GM19240 (cell line): ENCODE data around the gene ARHGEF28.
A peak's percentile ranks its signal among the peaks of the same experiment; 100 is the strongest.

ENCODE experiments used
- DNase-seq: peaks from one replicate; pipeline ENCODE4 v3.0.0; 2011; ENCODE audit warnings: low spot score; ENCODE audit not compliant: insufficient read length

ARHGEF28 gene, protein sequence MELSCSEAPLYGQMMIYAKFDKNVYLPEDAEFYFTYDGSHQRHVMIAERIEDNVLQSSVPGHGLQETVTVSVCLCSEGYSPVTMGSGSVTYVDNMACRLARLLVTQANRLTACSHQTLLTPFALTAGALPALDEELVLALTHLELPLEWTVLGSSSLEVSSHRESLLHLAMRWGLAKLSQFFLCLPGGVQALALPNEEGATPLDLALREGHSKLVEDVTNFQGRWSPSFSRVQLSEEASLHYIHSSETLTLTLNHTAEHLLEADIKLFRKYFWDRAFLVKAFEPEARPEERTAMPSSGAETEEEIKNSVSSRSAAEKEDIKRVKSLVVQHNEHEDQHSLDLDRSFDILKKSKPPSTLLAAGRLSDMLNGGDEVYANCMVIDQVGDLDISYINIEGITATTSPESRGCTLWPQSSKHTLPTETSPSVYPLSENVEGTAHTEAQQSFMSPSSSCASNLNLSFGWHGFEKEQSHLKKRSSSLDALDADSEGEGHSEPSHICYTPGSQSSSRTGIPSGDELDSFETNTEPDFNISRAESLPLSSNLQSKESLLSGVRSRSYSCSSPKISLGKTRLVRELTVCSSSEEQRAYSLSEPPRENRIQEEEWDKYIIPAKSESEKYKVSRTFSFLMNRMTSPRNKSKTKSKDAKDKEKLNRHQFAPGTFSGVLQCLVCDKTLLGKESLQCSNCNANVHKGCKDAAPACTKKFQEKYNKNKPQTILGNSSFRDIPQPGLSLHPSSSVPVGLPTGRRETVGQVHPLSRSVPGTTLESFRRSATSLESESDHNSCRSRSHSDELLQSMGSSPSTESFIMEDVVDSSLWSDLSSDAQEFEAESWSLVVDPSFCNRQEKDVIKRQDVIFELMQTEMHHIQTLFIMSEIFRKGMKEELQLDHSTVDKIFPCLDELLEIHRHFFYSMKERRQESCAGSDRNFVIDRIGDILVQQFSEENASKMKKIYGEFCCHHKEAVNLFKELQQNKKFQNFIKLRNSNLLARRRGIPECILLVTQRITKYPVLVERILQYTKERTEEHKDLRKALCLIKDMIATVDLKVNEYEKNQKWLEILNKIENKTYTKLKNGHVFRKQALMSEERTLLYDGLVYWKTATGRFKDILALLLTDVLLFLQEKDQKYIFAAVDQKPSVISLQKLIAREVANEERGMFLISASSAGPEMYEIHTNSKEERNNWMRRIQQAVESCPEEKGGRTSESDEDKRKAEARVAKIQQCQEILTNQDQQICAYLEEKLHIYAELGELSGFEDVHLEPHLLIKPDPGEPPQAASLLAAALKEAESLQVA (N-terminal part only)

DNA sequence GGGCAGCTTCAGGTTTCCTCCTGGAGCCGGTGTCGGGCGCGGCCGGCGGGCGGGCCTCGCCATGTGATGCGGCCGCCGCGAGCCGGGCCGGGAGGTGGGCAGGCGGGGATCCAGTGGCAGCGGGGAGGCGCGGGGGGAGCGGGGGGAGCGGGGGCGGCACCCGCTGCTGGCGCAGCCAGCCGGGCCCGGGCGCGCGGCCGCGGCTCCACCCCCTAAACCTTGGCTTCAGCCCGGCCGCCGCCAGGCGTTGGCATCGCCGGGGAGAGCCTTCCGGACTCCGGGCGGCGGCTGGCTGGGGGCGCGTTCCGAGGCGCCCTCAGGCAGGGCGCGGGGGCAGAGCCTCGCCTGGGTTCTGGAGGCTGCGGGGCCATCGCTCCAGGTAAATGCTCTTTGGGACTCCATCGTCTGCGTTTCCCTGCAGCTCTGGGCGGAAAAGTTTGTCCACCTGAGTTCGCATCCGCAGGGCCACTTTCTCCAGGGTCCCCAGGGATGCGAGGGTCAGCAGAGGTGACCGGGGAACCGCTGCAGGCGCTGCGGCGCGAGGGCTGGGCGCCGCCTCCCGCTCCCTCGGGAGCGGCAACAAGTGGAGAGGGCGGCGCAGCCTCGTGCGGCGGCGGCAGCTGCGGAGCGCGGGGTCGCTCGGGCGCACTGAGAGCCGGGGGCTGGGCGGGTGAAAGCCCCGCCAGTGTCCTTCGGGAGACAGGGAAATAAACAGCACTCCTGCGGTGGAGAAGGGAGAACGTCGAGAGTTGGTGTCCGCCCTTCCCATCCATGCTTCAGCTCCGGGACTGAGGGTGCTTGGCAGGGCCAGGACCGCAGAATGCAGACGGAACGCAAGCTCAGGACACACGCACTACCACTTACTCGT, at the start of gene ARHGEF28:
Gene ARHGEF28 (plus strand): TSS at position 253 of the 868 bp plus-strand sequence. CDS start 58,656 bp downstream, outside the sequence.
- no peak for DNase-seq

DNA sequence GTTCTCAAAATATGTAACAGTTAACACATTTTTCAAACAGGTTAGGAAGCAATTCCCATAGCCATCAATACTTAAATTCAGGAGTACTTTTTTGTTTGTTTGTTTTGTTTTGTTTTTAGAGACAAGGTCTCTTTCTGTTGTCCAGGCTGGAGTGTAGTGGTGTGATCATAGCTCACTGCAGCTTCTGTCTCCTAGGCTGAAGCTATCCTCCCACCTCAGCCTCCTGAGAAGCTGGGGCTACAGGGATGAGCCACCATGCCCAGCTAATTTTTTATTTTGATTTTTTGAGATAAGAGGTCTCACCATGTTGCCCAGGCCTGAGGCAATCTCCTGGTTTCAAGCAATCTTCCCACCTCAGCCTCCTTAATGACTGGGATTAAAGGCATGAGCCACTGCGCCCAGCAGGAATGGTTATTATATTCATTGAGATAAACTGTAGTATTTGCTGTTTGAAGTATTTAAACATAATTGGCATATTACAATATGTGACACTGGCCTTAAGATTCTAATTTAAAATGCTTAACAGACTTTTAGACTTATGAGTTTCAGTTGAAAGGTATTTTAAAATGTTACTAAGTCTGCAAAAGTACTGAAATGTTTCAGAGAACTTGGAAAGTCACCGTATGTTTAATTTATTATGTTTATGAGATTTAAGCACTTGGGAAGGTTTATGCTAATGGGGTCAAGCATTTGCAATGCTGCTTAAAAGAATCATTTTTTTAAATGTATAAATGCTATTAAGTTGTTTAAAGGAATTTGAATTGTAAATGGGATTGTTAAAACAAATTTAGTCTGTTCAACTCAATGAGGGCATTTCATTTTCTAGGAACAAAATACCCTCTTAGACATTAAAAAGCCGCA, 43.5 kb upstream of the ARHGEF28 start:
- no peak for DNase-seq

DNA sequence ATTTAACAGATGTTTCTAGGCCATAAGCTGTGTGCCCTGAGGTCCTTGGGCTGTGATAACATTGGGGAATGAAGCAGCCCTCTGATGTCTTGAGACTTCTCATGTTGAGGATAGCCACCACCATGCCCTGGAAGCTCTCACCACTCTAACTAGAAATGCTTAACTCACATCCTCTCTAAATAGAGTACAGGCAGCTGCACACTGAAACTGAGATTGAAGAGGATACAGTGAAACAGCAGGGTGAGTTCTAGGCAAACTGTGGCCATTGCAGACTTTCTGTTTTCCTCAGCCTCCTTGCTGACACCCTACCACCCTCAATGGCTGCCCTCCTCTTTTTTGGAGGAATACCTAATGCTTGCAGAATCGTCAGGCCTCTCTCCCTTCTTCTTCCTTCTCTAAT, 38.1 kb upstream of the ARHGEF28 start:
- DNase-seq: no peak

DNA sequence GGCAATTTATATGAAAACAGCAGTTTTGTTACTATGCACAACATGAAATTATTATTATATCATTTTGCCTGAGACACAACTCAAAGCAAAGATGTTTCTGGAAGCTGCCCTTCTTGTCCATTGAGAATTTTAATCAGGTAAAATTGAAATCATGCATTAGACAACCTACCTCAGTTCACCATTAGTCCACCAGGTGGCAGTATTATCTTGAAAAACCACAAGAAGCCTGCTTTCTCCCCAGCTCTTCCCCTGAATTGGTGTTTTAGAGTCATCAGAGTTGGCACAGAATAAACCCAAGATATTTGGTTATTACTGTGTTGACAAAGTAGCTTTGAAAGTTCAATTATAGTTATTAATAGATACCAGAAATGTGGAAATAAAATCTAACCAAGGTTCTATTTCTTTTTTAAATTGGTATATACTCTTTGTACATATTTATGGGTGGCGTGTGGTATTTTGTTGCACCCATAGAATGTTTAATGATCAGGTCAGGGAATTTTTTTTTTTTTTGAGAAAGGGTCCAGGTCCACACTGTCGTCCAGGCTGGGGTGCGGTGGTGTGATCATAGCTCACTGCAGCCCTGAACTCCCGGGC, 34.8 kb upstream of the ARHGEF28 start:
- DNase-seq: peak; percentile 31

DNA sequence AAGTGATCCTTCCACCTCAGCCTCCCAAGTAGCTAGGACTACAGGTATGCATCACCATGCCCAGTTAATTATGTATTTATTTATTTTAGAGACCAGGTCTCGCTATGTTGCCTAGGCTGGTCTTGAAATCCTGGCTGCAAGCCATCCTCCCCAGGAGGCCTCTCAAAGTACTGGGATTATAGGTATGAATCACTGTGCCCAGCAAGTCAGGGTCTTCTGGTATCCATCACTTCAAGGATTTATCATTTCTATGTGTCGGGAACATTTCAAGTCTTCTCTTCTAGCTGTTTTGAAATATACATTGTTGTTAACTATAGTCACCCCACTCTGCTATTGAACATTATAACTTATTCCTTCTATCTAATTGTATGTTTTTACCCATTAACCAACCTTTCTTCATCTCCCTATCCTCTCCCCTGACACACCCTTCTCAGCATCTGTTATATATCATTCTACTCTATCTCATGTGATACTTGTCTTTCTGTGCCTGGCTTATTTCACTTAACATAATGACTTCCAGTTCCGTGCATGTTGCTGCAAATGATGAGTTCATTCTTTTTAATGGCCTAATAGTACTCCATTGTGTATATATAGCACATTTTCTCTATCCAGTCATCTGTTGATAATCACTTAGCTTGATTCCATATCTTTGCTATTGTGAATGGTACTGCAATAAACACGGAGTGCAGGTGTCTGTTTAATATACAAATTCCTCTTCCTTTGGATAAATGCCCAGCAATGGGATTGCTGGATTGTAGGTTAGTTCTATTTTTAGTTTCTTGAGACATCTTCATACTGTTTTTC, 34.1 kb upstream of the ARHGEF28 start:
- DNase-seq: no peak

DNA sequence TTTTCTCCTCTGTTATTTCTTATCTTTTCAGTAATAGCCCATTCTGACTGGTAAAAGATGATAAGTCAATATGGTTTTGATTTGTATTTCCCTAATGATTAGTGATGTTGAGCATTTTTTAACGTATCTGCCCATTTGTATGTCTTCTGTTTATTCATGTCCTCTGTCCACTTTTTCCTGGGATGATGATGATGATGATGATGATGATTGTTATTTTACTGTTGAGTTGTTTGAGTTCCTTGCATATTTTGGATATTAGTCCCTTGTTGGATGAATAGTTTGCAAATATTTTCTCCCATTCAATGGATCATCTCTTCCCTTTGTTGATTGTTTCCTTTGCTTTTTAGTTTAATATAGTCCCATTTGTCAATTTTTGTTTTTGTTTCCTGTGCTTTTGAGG, 33.4 kb upstream of the ARHGEF28 start:
- no peak for DNase-seq

DNA sequence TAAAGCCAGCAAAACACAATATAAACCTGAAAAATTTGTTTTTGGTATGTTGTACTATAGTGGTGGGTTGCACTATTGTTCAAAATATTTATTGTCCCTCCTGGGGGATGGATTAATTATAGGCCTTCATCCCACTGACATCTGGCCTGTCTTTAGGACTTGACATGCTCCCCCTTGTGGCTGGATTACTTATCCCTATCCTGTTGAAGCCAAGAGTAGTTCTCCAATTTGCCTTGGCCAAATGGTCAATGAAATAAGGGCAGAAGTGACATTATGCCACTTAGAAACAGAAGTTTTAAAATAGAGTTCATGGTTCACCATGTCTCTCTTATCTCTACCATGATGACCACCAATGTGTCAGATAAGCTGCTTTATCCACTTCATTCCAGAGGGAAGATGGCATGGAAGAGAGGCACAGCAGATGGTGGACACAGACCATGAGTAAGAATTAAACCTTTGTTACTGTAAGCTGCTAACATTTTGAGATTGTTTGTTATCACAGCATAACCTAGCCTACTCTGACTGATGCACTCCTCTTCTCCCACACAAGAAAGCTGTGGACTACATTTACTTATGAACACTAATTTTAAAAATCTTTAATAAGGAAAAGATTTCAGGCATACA, 29.2 kb upstream of the ARHGEF28 start:
- DNase-seq: no peak

DNA sequence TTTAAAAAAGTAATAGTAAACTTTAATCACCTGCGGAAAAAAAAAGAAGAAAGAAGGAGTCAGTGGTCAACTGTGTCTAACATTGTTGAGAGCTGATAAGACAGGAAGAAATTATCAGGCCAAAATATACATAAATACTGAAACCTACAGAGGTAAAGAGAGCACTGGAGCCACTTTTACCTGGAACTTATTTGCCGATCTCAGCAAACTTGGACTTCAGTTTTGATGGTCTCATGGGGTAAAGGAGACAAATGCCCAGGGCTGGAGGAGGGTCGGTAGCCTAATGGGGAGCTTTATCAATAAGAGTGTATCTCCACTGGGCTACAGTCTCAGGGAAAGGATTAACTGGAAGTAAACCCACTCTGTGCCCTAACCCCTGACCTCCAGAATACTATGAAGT, 26.6 kb upstream of the ARHGEF28 start:
- DNase-seq: no peak

GRCh38 chr5:73603998-73604397, 22.0 kb upstream of the ARHGEF28 start:
- no peak for DNase-seq

DNA sequence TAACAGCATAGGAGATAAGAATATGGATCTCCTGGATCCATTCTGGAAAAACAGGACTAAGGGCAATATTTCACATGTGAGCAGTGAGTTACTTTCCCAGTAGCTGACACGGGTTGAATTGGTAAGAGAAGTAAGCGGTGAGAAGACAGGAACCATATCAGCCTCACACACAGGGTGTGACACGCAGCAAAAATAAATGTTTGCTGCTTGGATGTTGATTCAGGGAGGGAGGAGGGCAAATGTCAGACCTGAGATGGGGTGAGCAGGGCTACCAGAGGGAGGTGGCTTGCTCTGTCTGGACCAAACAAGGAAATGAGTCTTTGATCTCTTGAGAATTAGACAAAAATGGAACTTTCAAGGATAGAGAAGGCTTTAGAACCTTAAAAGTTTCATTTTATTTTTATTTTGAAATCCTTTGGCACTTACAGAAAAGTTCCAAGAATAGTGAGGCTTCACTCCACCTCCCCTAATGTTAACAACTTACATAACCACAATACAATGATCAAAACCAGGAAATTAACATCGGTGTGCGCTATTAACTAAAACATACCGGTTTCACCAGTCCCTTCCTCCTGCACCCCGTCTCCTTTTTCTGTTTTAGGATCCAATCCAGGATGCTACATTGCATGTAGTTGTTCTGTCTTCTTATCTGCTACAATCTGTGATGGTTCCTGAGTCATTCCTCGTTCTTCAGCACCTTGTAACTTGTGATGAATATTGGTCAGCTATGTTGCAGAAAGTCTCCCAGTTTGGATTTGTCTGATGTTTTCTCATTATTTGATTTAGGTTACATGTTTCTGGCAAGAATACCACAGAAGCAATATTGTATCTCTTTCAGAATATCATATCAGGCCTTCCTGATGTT, 20.5 kb upstream of the ARHGEF28 start:
- no peak for DNase-seq

- DNase-seq: no peak
Measured at GRCh38 chr5:73606206-73606753, 19.7 kb upstream of the ARHGEF28 start.

- no peak for DNase-seq
Measured at GRCh38 chr5:73607228-73607627, 18.8 kb upstream of the ARHGEF28 start.

DNA sequence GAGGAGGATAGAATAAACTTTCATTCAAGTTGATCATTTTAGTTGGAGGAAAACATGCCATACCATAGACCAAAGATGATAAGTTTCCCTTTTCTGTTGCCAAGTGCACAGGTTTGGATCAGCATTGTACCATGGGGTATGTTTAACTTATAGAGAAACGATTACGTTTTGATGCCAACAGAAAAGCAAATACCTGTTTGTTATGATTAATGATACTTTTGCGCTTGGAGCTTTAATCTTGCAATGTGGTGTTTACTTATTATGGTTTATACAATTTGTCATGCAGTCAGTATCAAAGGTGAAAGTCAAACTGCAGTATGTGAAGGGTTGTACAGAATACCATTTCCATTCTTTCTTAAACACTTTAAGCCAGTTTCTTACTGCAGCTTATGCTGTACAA, 13.2 kb upstream of the ARHGEF28 start:
- DNase-seq: no peak

DNA sequence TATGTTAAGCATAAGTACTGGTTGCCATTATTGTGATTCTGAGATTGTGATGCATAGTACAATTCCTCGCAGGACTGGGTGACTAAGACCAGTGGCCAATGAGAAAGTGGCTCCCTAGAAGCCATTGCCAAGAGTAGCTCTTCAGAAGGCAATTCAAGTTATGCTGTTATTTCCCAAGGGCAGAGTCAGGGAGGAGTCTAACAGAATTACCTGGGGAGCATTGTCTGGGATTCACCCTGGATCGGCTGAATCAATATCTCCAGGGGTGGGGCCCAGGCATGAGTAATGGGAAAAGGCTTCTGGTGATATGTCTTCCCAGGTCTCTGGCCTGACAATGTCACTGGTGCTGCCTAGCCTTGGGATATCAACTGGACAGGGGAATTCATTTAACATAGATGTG, 10.9 kb upstream of the ARHGEF28 start:
- no peak for DNase-seq

DNA sequence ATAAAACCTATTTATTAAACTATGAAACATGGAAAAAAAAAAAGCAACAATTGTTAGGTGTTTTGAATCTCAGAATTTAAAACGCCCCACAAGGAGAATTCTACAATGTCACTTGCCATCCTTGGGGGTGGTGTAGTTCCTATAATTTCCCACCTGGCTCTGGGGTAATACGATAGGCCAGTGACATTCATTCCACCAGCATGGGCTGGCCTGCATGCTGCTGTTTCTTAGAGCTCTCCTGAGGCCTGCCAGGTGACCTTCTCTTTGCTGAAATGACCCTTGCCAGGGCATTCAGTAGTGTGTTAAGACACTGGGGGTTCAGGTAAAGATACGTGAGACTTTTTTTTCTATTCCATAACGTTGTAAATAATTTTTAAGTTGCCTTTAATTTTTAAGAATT, 10.0 kb upstream of the ARHGEF28 start:
- DNase-seq: no peak

GRCh38 chr5:73617510-73618279, 8.3 kb upstream of the ARHGEF28 start:
- no peak for DNase-seq
